Measurements from ENCODE around the gene AARS2.
"Not testable (repeated sequence)": the region's sequence is repeated elsewhere in the genome, so short reads cannot be mapped to it uniquely, and the experiment has no call there.

AARS2 gene

GRCh38 chr6:44312901-44313788, at the start of gene AARS2:
Gene AARS2, minus strand, starts transcription at chr6:44313347. Its CDS starts 24 bp downstream, at chr6:44313323.
- peaks cover 20% of the 10 kb centered on the region for H3K4me1 Mint-ChIP-seq
- H3K27me3 Mint-ChIP-seq: peaks cover 11% of the 10 kb centered on the region
- peaks cover 21% of the 10 kb centered on the region for H3K36me3 Mint-ChIP-seq
- peak within 1 kb of the TSS; percentile 91 for H3K4me3 Mint-ChIP-seq
- H3K9me3 Mint-ChIP-seq: no peaks in the 10 kb centered on the region
- peak within 1 kb of the TSS; percentile 97 for H3K27ac Mint-ChIP-seq
- peak; percentile 94 for ATAC-seq

DNA sequence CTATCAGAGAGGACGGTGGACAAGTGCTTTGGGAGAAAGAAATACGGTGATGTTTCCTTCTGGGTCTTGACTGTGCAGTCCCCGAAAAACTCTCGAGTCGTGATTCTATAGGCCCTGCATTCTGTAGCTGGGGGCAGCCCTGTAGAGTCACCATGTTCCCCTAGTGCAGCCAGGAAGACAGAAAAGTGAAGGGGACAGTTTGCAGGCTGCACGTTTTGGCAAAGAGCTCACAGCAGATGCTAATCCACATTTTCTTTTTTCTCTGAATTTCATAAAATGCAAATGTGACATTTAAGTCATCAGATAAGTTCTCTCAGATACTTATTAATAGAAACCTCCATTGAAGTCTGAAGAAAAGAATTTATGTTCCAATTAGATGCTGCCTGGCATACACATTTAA, 48.8 kb upstream of the AARS2 start:
- H3K36me3 Mint-ChIP-seq: no peaks in the 10 kb centered on the region
- no peak overlapping the region for H3K27ac Mint-ChIP-seq
- peaks cover 2% of the 10 kb centered on the region for H3K9me3 Mint-ChIP-seq
- H3K4me3 Mint-ChIP-seq: no peak overlapping the region
- H3K27me3 Mint-ChIP-seq: peaks cover 15% of the 10 kb centered on the region
- no peak for ATAC-seq
- H3K4me1 Mint-ChIP-seq: peaks cover 8% of the 10 kb centered on the region

DNA sequence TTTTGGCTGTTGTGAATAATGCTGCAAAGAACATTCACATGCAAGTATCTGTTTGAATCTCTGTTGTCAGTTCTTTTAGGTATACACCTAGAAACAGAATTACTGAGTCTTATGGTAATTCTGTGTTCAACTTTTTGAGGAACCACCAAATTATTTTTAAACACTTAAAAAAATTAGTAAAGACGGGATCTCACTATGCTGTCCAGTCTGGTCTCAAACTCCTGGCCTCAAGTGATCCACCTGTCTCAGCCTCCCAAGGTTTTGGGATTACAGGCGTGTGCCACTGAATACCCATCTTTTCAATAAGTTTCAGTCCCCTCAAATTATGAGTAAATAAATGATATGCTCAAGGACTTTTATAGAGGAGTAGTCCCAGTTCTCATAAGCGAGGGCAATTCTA, 46.8 kb upstream of the AARS2 start:
- peaks cover 8% of the 10 kb centered on the region for H3K4me1 Mint-ChIP-seq
- H3K27ac Mint-ChIP-seq: no peak overlapping the region
- peaks cover 28% of the 10 kb centered on the region for H3K27me3 Mint-ChIP-seq
- no peaks in the 10 kb centered on the region for H3K36me3 Mint-ChIP-seq
- no peak overlapping the region for H3K4me3 Mint-ChIP-seq
- ATAC-seq: no peak
- peaks cover 11% of the 10 kb centered on the region for H3K9me3 Mint-ChIP-seq

DNA sequence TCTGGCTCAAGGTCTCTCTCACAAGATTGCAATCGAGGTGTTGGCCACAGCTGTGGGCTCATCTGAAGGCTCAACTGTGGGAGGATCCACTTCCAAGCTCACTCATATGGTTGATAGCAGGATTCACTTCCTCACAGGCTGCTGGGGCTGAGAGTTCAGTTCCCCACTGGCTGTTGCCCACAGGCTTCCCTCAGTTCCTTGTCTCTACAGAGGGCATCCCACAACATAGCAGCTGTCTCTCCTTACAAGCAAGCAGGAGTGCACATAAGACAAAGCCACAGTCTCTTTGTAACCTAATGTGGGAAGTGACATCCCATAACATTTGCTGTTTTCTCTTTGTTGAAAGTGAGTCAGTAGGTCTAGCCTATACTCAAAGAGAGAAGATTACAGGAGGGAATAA, 43.3 kb upstream of the AARS2 start:
- no peak overlapping the region for H3K27ac Mint-ChIP-seq
- peaks cover 23% of the 10 kb centered on the region for H3K27me3 Mint-ChIP-seq
- no peak for ATAC-seq
- peaks cover 11% of the 10 kb centered on the region for H3K9me3 Mint-ChIP-seq
- no peaks in the 10 kb centered on the region for H3K4me1 Mint-ChIP-seq
- H3K4me3 Mint-ChIP-seq: no peak overlapping the region
- H3K36me3 Mint-ChIP-seq: no peaks in the 10 kb centered on the region

- peaks cover 18% of the 10 kb centered on the region for H3K27me3 Mint-ChIP-seq
- no peak for ATAC-seq
- H3K9me3 Mint-ChIP-seq: peaks cover 11% of the 10 kb centered on the region
- no peaks in the 10 kb centered on the region for H3K36me3 Mint-ChIP-seq
- no peak overlapping the region for H3K27ac Mint-ChIP-seq
- no peak overlapping the region for H3K4me3 Mint-ChIP-seq
- H3K4me1 Mint-ChIP-seq: no peaks in the 10 kb centered on the region
Observed at GRCh38 chr6:44355640-44356039, 42.5 kb upstream of the AARS2 start.

GRCh38 chr6:44353336-44353735, 40.2 kb upstream of the AARS2 start:
- Mint-ChIP-seq H3K4me1 (no peaks in the 10 kb centered on the region), H3K27ac (no peak overlapping the region), H3K4me3 (no peak overlapping the region), H3K9me3 (peaks cover 11% of the 10 kb centered on the region), H3K27me3 (peaks cover 18% of the 10 kb centered on the region), H3K36me3 (no peaks in the 10 kb centered on the region)
- ATAC-seq: no peak

DNA sequence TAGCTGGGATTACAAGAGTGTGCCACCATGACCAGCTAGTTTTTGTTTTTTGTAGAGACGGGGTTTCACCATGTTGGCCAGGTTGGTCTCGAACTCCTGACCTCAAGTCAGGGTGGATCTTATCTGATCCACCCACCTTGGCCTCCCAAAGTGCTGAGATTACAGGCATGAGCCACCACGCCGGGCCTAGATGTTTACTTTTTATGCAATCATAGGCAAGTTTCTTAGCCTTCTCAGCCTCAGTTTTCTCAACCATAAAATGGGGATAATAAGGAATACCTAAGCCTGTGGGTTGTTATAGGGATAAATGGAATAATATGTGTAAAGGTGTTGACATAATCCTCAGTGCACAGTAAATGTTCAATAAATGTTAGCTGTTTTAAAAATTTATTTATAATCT, 39.1 kb upstream of the AARS2 start:
- no peaks in the 10 kb centered on the region for H3K4me1 Mint-ChIP-seq
- peaks cover 11% of the 10 kb centered on the region for H3K9me3 Mint-ChIP-seq
- ATAC-seq: no peak
- no peak overlapping the region for H3K27ac Mint-ChIP-seq
- no peaks in the 10 kb centered on the region for H3K36me3 Mint-ChIP-seq
- no peak overlapping the region for H3K4me3 Mint-ChIP-seq
- peaks cover 16% of the 10 kb centered on the region for H3K27me3 Mint-ChIP-seq

GRCh38 chr6:44350650-44350994, 37.5 kb upstream of the AARS2 start:
- H3K27me3 Mint-ChIP-seq, H3K4me3 Mint-ChIP-seq, H3K36me3 Mint-ChIP-seq, H3K4me1 Mint-ChIP-seq, H3K9me3 Mint-ChIP-seq, H3K27ac Mint-ChIP-seq, ATAC-seq: not testable (repeated sequence)

- Mint-ChIP-seq H3K27me3 (peaks cover 4% of the 10 kb centered on the region), H3K4me1 (no peaks in the 10 kb centered on the region), H3K36me3 (no peaks in the 10 kb centered on the region), H3K9me3 (no peaks in the 10 kb centered on the region), H3K4me3 (no peak overlapping the region), H3K27ac (no peak overlapping the region)
- ATAC-seq: no peak
Observed at GRCh38 chr6:44349904-44350649, 36.9 kb upstream of the AARS2 start.

- H3K27me3 Mint-ChIP-seq: peaks cover 36% of the 10 kb centered on the region
- H3K4me3 Mint-ChIP-seq, ATAC-seq, H3K36me3 Mint-ChIP-seq, H3K4me1 Mint-ChIP-seq, H3K9me3 Mint-ChIP-seq, H3K27ac Mint-ChIP-seq: not testable (repeated sequence)
Observed at GRCh38 chr6:44346818-44347217, 33.7 kb upstream of the AARS2 start.

- H3K4me3 Mint-ChIP-seq: no peak within 1 kb of the TSS
- H3K9me3 Mint-ChIP-seq: no peaks in the 10 kb centered on the region
- no peaks in the 10 kb centered on the region for H3K36me3 Mint-ChIP-seq
- no peak within 1 kb of the TSS for H3K27ac Mint-ChIP-seq
- no peaks in the 10 kb centered on the region for H3K4me1 Mint-ChIP-seq
- H3K27me3 Mint-ChIP-seq: peaks cover 47% of the 10 kb centered on the region
- no peak for ATAC-seq
Observed at GRCh38 chr6:44342489-44342888, 29.3 kb upstream of the AARS2 start, which contains the start of gene SPATS1. Gene SPATS1, plus strand, starts transcription at chr6:44342650. Its CDS starts 446 bp downstream, at chr6:44343096.

DNA sequence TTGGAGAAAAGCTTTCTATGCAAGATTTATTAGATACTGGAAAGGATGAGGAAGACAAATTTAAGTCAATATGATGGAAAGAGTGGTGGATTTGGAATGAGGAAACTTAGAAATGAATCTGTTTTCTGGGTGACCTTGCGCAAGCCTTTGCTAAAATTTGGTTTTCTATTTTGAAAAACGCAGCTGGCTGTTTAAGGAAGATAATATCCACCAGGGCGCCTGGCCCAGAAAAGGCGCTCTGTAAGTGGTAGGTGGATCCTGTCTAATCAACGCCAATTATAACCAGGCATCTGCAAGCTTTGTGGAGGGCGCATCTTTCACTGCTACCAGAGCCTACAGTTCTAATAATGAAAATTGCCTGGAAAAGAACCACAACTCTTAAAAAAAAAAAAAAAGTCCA, 28.9 kb upstream of the AARS2 start:
- no peak for ATAC-seq
- Mint-ChIP-seq H3K36me3 (no peaks in the 10 kb centered on the region), H3K27me3 (peaks cover 52% of the 10 kb centered on the region), H3K9me3 (no peaks in the 10 kb centered on the region), H3K27ac (no peak overlapping the region), H3K4me3 (no peak overlapping the region), H3K4me1 (no peaks in the 10 kb centered on the region)

DNA sequence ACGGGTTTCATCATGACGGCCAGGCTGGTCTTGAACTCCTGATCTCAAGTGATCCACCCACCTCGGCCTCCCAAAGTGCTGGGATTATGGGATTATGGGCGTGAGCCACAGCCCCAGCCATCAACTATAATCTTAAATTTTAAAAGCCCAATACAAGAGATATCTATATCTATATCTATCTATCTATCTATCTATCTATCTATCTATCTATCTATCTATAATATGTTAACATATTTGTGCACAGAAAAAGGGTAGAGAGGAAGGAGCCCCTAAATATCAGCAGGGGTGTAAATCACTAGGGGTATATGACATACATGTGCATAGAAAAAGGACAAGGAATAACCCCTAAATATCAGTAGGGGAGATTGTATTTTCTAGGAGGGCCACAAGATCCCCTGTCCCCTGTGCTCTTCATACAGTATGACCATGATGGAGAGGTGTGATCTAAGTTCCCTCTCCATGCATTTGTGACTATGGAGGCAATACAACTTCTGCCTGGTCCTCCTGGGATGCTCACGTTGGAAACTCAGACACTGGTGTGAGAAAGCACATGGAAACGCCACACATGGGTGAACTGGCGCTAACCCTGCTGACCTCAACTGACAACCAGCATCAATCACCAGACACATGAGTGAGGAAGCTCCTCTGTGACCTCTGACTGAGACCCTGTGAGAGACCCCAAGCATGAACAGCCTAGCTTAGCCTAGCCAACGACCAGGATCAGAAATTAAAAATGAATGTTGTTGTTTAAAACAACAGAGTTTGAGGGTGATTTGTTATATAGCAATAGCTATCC, 28.1 kb upstream of the AARS2 start:
- Mint-ChIP-seq H3K27me3 (peaks cover 54% of the 10 kb centered on the region), H3K36me3 (no peaks in the 10 kb centered on the region), H3K9me3 (no peaks in the 10 kb centered on the region), H3K4me3 (no peak overlapping the region), H3K27ac (no peak overlapping the region), H3K4me1 (no peaks in the 10 kb centered on the region)
- ATAC-seq: no peak

GRCh38 chr6:44339763-44340625, 26.8 kb upstream of the AARS2 start:
- no peak overlapping the region for H3K4me3 Mint-ChIP-seq
- no peaks in the 10 kb centered on the region for H3K9me3 Mint-ChIP-seq
- H3K36me3 Mint-ChIP-seq: no peaks in the 10 kb centered on the region
- H3K4me1 Mint-ChIP-seq: no peaks in the 10 kb centered on the region
- no peak overlapping the region for H3K27ac Mint-ChIP-seq
- peaks cover 49% of the 10 kb centered on the region for H3K27me3 Mint-ChIP-seq
- ATAC-seq: no peak

Data from stimulated activated memory B cell treated with anti-CD40 and anti-IgM and Interleukin-4, amounts not matched to agents 10 μg/mL and 1 μg/mL and 100 μg/mL, for 72 hours (primary cell).